Parathyroid adenoma (tissue), 2 donors: Measurements from ENCODE around the gene TUBA3E.
"Not testable (repeated sequence)": the region's sequence is repeated elsewhere in the genome, so short reads cannot be mapped to it uniquely, and the experiment has no call there.

ENCODE experiments used
- H2AFZ ChIP-seq: fragments of 300-600 bp; sonication (generic); one replicate; pipeline ENCODE4 v1.7.0; 2017; ENCODE audit warnings: antibody characterized with exemption, mild to moderate bottlenecking
- H3K27ac ChIP-seq: fragments of 300-600 bp; sonication (generic); one replicate; pipeline ENCODE4 v1.7.0; 2017
- H3K27me3 ChIP-seq: fragments of 300-600 bp; sonication (generic); one replicate; pipeline ENCODE4 v1.7.0; 2017; ENCODE audit warnings: low read length; ENCODE audit not compliant: control insufficient read depth, insufficient read depth
- H3K36me3 ChIP-seq: fragments of 300-600 bp; sonication (generic); one replicate; pipeline ENCODE4 v1.7.0; 2017; ENCODE audit warnings: low read length; ENCODE audit not compliant: control insufficient read depth, insufficient read depth
- H3K4me1 ChIP-seq: fragments of 300-600 bp; sonication (generic); one replicate; pipeline ENCODE4 v1.7.0; 2017; ENCODE audit warnings: control low read depth
- H3K4me2 ChIP-seq: fragments of 300-600 bp; sonication (generic); one replicate; pipeline ENCODE4 v1.7.0; 2017; ENCODE audit warnings: low read length
- H3K4me3 ChIP-seq: fragments of 300-600 bp; sonication (generic); one replicate; pipeline ENCODE4 v1.7.0; 2017; ENCODE audit warnings: low read depth, low read length
- H3K79me2 ChIP-seq: fragments of 300-600 bp; sonication (generic); one replicate; pipeline ENCODE4 v1.7.0; 2017; ENCODE audit warnings: control low read depth
- H3K9ac ChIP-seq: fragments of 300-600 bp; sonication (generic); one replicate; pipeline ENCODE4 v1.7.0; 2017; ENCODE audit warnings: mild to moderate bottlenecking
- H3K9me3 ChIP-seq: fragments of 300-600 bp; sonication (generic); one replicate; pipeline ENCODE4 v1.7.0; 2017; ENCODE audit warnings: low read length; ENCODE audit not compliant: control insufficient read depth
- TF ChIP-seq, protein P1 (sequence below): fragments of 300-600 bp; sonication (generic); IDR thresholded peaks from one replicate; pipeline ENCODE4 v1.7.0; 2017; ENCODE audit warnings: antibody characterized with exemption, mild to moderate bottlenecking
- donor health status: primary hyperparathyroidism.

Gene TUBA3E

DNA sequence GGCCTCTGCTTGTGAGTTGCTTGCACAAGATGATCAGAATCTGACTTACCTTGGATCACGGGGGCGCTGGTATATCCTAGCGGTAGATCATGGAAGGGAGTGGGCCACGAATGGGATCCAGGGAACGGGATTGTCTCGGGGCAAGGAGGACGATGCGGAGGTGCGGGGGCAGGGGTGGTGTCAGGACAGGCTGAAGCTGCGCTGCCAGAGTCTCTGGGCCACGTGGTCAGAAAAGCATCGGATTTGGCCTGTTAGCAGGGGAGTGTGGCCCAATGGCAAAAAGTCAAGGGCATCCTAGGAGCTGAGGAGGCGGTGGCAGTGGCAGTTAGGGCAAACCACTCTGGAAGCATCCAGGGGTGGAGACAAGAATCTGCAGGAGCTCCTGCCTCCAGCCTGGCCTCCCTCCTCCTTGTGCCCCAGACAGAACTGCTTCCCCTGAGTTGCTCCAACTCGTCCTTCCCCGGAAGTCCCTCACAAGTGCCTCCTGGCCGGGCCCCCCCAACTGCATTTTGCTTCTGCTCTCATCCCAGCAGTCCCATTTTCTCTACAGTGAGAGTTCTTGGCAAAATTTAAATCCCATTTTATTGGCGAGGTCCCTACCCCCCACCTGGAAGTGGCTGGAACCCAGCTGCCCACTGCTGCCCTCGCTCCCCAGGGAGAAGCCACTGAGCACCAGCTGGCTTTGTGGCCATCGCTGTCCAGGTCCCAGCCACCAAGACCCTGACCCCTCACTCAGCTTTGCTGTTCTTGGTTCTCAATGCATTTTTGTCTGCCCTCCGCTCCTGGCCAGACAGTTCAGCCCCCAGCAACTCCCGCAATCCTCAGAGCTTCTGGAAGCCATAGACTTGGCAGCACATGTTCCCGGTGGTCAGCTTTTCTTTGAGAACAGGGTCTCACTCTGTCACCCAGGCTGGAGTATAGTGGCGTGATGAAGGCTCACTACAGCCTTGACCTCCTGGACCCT lies 47.8 kb downstream of the TUBA3E start:
- Histone ChIP-seq H3K4me1 (peaks cover under 1% of the 10 kb centered on the region), H2AFZ (no peak overlapping the region), H3K27ac (no peak overlapping the region), H3K9me3 (no peaks in the 10 kb centered on the region), H3K79me2 (no peaks in the 10 kb centered on the region), H3K4me3 (no peak overlapping the region), H3K9ac (no peak overlapping the region), H3K36me3 (no peaks in the 10 kb centered on the region), H3K27me3 (no peaks in the 10 kb centered on the region), H3K4me2 (no peak overlapping the region)
- TF ChIP-seq, protein P1, sequence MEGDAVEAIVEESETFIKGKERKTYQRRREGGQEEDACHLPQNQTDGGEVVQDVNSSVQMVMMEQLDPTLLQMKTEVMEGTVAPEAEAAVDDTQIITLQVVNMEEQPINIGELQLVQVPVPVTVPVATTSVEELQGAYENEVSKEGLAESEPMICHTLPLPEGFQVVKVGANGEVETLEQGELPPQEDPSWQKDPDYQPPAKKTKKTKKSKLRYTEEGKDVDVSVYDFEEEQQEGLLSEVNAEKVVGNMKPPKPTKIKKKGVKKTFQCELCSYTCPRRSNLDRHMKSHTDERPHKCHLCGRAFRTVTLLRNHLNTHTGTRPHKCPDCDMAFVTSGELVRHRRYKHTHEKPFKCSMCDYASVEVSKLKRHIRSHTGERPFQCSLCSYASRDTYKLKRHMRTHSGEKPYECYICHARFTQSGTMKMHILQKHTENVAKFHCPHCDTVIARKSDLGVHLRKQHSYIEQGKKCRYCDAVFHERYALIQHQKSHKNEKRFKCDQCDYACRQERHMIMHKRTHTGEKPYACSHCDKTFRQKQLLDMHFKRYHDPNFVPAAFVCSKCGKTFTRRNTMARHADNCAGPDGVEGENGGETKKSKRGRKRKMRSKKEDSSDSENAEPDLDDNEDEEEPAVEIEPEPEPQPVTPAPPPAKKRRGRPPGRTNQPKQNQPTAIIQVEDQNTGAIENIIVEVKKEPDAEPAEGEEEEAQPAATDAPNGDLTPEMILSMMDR, result no peak

DNA sequence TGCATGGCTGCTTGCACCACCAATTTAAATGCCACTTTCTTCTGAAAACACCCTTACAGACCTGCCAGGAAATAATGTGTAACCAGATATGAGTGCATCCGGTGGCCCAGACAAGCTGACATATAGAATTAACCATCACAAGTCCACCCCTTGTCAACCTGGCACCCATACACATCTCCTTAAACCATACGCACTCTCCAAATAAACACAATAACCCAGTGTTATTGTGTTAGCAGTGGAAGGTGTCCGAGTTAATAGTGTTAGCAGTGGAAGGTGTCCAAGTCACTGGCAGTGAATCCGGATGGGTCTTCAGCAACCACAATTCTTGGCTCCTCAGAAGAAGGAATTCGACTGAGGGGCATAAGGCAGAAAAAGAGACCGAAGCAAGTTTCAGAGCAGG lies 49.7 kb downstream of the TUBA3E start:
- H3K79me2 ChIP-seq, H3K27ac ChIP-seq, H3K4me2 ChIP-seq, H3K9ac ChIP-seq, H3K27me3 ChIP-seq, H3K9me3 ChIP-seq, H3K4me3 ChIP-seq, H3K4me1 ChIP-seq, H3K36me3 ChIP-seq, H2AFZ ChIP-seq: not testable (repeated sequence)

DNA sequence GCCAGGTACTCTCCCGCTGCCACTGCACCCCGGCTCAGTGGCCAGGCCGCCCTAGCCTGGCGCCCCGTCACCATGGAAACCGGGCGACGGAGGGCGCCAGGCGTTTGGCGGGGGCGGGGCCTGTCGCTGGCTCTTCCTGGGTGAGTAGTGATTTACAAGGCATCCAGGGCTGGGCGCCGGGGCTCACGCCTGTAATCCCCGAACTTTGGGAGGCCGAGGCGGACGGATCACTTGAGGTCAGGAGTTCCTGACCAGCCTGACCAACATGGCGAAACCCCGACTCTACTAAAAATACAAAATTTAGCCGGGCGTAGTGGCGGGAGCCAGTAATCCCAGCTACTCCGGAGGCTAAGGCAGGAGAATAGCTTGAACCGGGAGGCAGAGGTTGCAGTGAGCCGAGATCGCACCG lies 53.2 kb downstream of the TUBA3E start, which contains the start of gene CCDC74B:
CCDC74B (minus strand) TSS at position 107 of the 409 bp plus-strand sequence. CDS start 116 bp downstream, outside the sequence.
- not testable (repeated sequence) for H3K9me3 ChIP-seq, H3K9ac ChIP-seq, H3K36me3 ChIP-seq, H3K4me1 ChIP-seq, H3K27me3 ChIP-seq, H3K79me2 ChIP-seq
- H3K4me3 ChIP-seq, result peak within 1 kb of the TSS; percentile 34
- H3K4me2 ChIP-seq, result peak within 1 kb of the TSS; percentile 47
- peak within 1 kb of the TSS; percentile 83 for H2AFZ ChIP-seq
- H3K27ac ChIP-seq, result peak within 1 kb of the TSS; percentile 62

DNA sequence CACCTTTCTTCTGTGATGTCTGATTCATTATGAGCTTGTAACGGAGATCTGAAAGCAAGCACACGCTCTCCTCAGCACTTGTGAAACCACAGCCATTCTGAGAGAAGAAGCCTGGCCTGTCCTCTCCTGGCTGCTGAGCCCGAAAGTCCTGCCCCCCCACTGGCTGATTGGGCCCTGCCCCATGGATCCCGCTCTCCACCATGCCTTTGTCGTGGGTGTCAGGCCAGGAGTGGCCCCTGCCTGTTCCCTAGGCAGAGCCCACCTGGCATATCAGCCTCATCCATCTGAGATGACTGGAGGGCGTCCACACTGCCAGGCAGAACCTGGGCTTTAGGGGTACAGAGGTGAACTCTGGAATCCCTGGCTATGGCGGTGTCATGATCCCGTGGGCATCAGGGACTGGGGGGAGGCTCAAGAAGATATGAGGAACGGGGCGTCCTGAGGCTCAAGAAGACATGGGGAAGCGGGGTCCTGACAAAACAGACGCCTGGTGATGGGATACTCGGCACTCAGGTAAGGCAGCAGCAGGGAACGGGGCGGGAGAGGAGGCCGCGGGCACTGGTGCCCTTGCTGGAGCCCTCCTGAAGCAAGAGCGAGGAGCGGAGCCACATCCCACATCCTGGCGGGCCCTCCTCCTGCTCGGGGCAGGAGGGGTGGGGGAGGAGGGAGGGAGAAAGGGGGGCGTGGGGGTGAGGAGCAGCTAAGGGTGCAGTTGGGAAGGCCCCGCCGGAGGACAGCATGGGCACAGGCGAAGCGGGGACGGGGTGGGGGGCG lies 54.8 kb downstream of the TUBA3E start:
- not testable (repeated sequence) for H3K79me2 ChIP-seq, H3K27ac ChIP-seq, H3K9ac ChIP-seq, H3K4me1 ChIP-seq, H3K36me3 ChIP-seq, H3K27me3 ChIP-seq, H3K9me3 ChIP-seq
- peak overlapping the region; percentile 16 for H3K4me3 ChIP-seq
- peak overlapping the region; percentile 59 for H3K4me2 ChIP-seq
- H2AFZ ChIP-seq, result peak overlapping the region; percentile 53

DNA sequence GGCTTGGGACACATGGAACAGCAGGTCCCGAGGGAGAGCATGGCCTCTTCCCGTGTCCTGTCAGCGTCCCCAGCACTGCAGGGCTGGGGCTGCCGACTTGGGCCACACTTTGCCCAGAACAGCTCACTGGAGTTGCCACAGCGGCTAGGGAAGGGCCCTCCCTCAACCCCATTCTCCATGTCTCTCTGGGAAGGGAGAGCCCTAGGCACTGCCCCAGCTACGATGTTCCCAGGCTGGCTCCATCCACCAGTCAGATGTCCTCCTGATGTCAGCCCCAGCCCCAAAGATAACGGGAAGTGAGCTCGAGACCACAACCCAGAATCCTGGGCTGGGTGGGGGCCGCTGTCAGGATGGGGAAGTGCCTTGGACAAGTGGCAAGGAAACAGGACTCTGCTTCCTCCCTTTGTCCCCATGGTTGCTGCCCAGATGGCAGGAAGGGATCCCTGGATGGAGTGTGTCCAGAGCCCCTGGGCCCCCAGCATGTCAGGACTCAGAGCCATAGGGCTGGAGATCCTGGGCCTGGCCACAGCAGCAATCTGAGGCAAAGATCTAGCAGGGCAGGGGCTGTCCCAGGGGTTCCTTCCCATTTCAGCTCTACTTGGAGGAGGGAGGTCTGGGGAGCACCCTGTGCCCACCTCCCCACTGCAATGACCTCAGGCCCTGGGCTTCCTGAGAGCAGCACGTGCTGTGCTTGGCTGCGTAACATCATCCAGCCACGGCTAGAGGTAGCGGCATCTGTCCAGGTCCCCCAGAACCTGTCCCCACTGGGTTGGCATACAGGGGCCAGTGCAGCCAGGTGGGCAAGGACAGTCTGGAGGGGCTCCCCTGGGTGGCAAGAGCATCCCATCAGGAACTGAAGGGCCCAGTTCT lies 55.6 kb downstream of the TUBA3E start:
- H3K79me2 ChIP-seq, H3K9me3 ChIP-seq, H3K27ac ChIP-seq, H3K36me3 ChIP-seq, H3K9ac ChIP-seq, H3K4me2 ChIP-seq, H3K4me1 ChIP-seq, H2AFZ ChIP-seq, H3K4me3 ChIP-seq, H3K27me3 ChIP-seq: not testable (repeated sequence)
